Gastroesophageal sphincter (tissue), 4 donors: ENCODE data around the gene MXD1. TPM values are rescaled to one million over a fixed set of nuclear protein-coding genes. Genes with fewer than 3 reads are reported as not detected.

Source experiments
- ATAC-seq: fragments of 150-250 bp; one replicate; pipeline ENCODE4 v1.9.1; 2016; ENCODE audit warnings: mild to moderate bottlenecking, moderate library complexity
- H3K27ac ChIP-seq, 4 donors: fragments of 200-600 bp; sonication (generic) in 3 of 4; 1 replicate in 3 of 4; 2 replicates in 1 of 4; pipeline ENCODE4 v1.5.1; 2016 to 2019
- H3K27me3 ChIP-seq: fragments of 200-600 bp; sonication (generic); one replicate; pipeline ENCODE4 v1.5.1; 2019
- H3K36me3 ChIP-seq, 2 donors: fragments of 200-600 bp; sonication (generic); one replicate each; pipeline ENCODE4 v1.5.1; 2019; ENCODE audit warnings: control low read depth in 1 of 2
- H3K4me1 ChIP-seq, 3 donors: fragments of 200-600 bp; sonication (generic); 1 replicate in 2 of 3; 2 replicates in 1 of 3; pipeline ENCODE4 v1.5.1; 2016 to 2019; ENCODE audit warnings: control low read depth in 2 of 3
- H3K4me3 ChIP-seq, 2 donors: fragments of 200-600 bp; sonication (generic); one replicate each; pipeline ENCODE4 v1.5.1; 2019; ENCODE audit warnings: mild to moderate bottlenecking in 1 of 2, moderate library complexity in 1 of 2
- H3K9me3 ChIP-seq, 3 donors: fragments of 200-600 bp; sonication (generic); one replicate each; pipeline ENCODE4 v1.5.1; 2017 to 2019; ENCODE audit warnings: control low read depth in 2 of 3
- CTCF ChIP-seq, 4 experiments: fragments of 200-600 bp in 2 of 4; fragments of 450-650 bp in 2 of 4; sonication (generic) in 1 of 4; IDR thresholded peaks; one replicate each; pipeline ENCODE4 v1.5.1; 2017 to 2019; ENCODE audit warnings: antibody characterized with exemption in 4 of 4, mild to moderate bottlenecking in 2 of 4, moderate library complexity in 2 of 4
- EP300 ChIP-seq: sonication (generic); formaldehyde crosslinking; IDR thresholded peaks from one replicate; pipeline ENCODE4 v1.6.1; 2017; ENCODE audit warnings: antibody characterized with exemption, mild to moderate bottlenecking
- POLR2A ChIP-seq, 2 donors: fragments of 450-650 bp; IDR thresholded peaks; one replicate each; pipeline ENCODE4 v1.6.1; 2017; ENCODE audit warnings: antibody characterized with exemption in 2 of 2, mild to moderate bottlenecking in 2 of 2, moderate library complexity in 1 of 2
- POLR2AphosphoS5 ChIP-seq: sonication (generic); formaldehyde crosslinking; IDR thresholded peaks from one replicate; pipeline ENCODE4 v1.6.1; 2017; ENCODE audit warnings: antibody characterized with exemption
- WGBS, 2 donors: methylation state at CpG; one replicate each; pipeline ENCODE4 v1.1.5; 2018; ENCODE audit warnings: low coverage in 1 of 2; 5-methylcytosine and 5-hydroxymethylcytosine counted together
- total RNA-seq, 4 donors: library from RNA; depleted of rRNA; stranded (reverse); fragments of >200 nt; gene quantifications; one replicate each; pipeline ENCODE4 v1.1.0, GENCODE V29; 2016

The MXD1 gene
- total RNA-seq, 4 donors from 2014 or later, result 10.5 to 15.6 (median 13.3) TPM

GRCh38 chr2:69985216-69985615, 70.3 kb downstream of the MXD1 start:
- H3K4me1 ChIP-seq, result no peaks in the 10 kb centered on the region
- H3K4me3 ChIP-seq, result no peak overlapping the region
- no peaks in the 10 kb centered on the region for H3K9me3 ChIP-seq
- ATAC-seq, result no peak
- H3K36me3 ChIP-seq, result no peaks in the 10 kb centered on the region
- H3K27ac ChIP-seq, result no peak overlapping the region
- TF ChIP-seq CTCF (IDR thresholded peaks at IDR 0.05) (no peak), POLR2A (IDR thresholded peaks at IDR 0.05) (no peak), EP300 (no peak), POLR2AphosphoS5 (no peak)
- H3K27me3 ChIP-seq, result no peaks in the 10 kb centered on the region
- 97 to 100% methylated on average over 3 of the region's 3 CpGs for WGBS, 2 donors

- Histone ChIP-seq H3K9me3 (no peaks in the 10 kb centered on the region), H3K4me1 (no peaks in the 10 kb centered on the region), H3K27me3 (no peaks in the 10 kb centered on the region), H3K36me3 (no peaks in the 10 kb centered on the region), H3K27ac (no peak overlapping the region), H3K4me3 (no peak overlapping the region)
- 90 to 92% methylated on average over 2 to 10 of the region's 10 CpGs for WGBS, 2 donors
- ATAC-seq, result peak; percentile 46
- no peak for TF ChIP-seq POLR2A (IDR thresholded peaks at IDR 0.05)
- TF ChIP-seq CTCF (IDR thresholded peaks at IDR 0.05), result no peak
- TF ChIP-seq EP300, result no peak
- TF ChIP-seq POLR2AphosphoS5, result no peak
Measured at GRCh38 chr2:69985688-69986087, 70.8 kb downstream of the MXD1 start.

GRCh38 chr2:69986691-69987090, 71.8 kb downstream of the MXD1 start:
- WGBS, 2 donors, result 88% methylated on average over 1 of the region's 4 CpGs; no CpG with 5 or more reads in 1 of the 2 donors
- no peak for ATAC-seq
- no peak for TF ChIP-seq CTCF (IDR thresholded peaks at IDR 0.05)
- no peak for TF ChIP-seq POLR2A (IDR thresholded peaks at IDR 0.05)
- no peak for TF ChIP-seq EP300
- TF ChIP-seq POLR2AphosphoS5, result no peak
- no peak overlapping the region for H3K4me3 ChIP-seq
- H3K27me3 ChIP-seq, result no peaks in the 10 kb centered on the region
- no peaks in the 10 kb centered on the region for H3K9me3 ChIP-seq
- no peaks in the 10 kb centered on the region for H3K36me3 ChIP-seq
- no peaks in the 10 kb centered on the region for H3K4me1 ChIP-seq
- no peak overlapping the region for H3K27ac ChIP-seq

- H3K27ac ChIP-seq, result no peak overlapping the region
Measured at GRCh38 chr2:69988086-69988635, 73.3 kb downstream of the MXD1 start.

More at GRCh38 chr2:69988086-69988635, 73.3 kb downstream of the MXD1 start:
- no peak for ATAC-seq
- Histone ChIP-seq H3K4me3 (no peak overlapping the region), H3K36me3 (peaks cover 0 to 7% of the 10 kb centered on the region in 2 donors), H3K27me3 (no peaks in the 10 kb centered on the region), H3K9me3 (no peaks in the 10 kb centered on the region), H3K4me1 (no peaks in the 10 kb centered on the region)
- TF ChIP-seq EP300 (no peak), POLR2A (IDR thresholded peaks at IDR 0.05) (no peak), CTCF (IDR thresholded peaks at IDR 0.05) (no peak), POLR2AphosphoS5 (no peak)
- WGBS, 2 donors, result 90 to 98% methylated on average over 3 to 5 of the region's 5 CpGs
